Activated naive CD8-positive, alpha-beta T cell treated with anti-CD3 and anti-CD28 coated beads for 36 hours (primary cell): Measurements from ENCODE around the gene WWOX. TPM values are rescaled to one million over a fixed set of nuclear protein-coding genes. Genes with fewer than 3 reads are reported as not detected.

ENCODE experiments used
- DNase-seq: peaks from one replicate; pipeline ENCODE4 v3.0.0; 2021
- H3K27ac Mint-ChIP-seq: one replicate; pipeline ENCODE4 v1.8.0; 2022; ENCODE audit warnings: mild to moderate bottlenecking, moderate library complexity, mixed read lengths
- H3K27me3 Mint-ChIP-seq: one replicate; pipeline ENCODE4 v1.8.0; 2022; ENCODE audit warnings: mild to moderate bottlenecking, mixed read lengths
- H3K36me3 Mint-ChIP-seq: one replicate; pipeline ENCODE4 v1.8.0; 2021; ENCODE audit warnings: mild to moderate bottlenecking, mixed read lengths
- H3K4me1 Mint-ChIP-seq: one replicate; pipeline ENCODE4 v1.8.0; 2021; ENCODE audit warnings: mixed read lengths
- H3K4me3 Mint-ChIP-seq: one replicate; pipeline ENCODE4 v1.8.0; 2022; ENCODE audit warnings: mild to moderate bottlenecking, moderate library complexity, mixed read lengths
- H3K9me3 Mint-ChIP-seq: one replicate; pipeline ENCODE4 v1.8.0; 2022; ENCODE audit warnings: mixed read lengths
- total RNA-seq, 2 experiments: library from RNA; stranded (reverse); gene quantifications; one replicate each; pipeline ENCODE4 v1.2.3, GENCODE V29; 2021

Gene WWOX
- total RNA-seq, 2 experiments from 2014 or later = 20.0 to 23.9 TPM

DNA sequence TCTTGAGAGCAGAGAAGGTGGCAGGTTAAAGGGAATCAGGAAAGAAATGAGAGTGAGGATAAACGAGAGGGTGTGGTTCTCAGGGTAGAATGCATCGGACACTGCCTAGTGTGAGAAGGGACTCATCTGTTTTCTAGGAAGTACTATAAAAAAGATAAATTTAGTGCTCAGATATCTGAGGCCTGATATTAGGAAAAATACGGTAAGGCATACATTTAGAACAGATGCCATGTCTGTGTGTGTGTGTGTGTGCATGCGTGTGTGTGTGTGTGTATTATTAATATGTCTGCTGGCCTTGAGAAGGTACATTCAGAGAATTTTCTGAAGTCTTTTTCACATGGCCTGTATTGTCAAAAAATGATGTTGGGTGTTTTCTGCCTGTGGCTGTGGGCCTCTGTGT is 1086.3 kb downstream of the WWOX start:
- Mint-ChIP-seq H3K36me3 (peaks cover 3% of the 10 kb centered on the region), H3K27me3 (peaks cover 8% of the 10 kb centered on the region), H3K4me1 (peaks cover 15% of the 10 kb centered on the region), H3K4me3 (no peak overlapping the region), H3K27ac (no peak overlapping the region), H3K9me3 (peaks cover 4% of the 10 kb centered on the region)
- no peak for DNase-seq

DNA sequence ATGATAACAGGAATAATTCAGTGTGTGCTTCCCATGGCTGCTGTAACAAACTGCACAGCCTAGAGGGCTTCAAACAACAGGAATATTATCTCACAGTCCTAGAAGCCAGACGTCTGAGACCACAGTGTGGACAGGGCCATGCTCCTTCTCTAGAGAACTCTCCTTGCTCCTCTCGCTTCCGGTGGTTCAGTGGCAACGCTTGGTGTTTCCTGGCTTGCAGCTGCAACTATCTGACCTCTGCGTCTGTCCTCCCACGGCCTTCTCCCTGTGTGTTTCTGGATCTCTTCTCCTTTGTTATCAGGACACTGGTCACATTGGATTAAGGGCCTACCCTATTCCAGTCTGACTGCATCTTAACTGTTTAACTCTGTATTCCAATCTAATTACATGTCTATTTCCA is 1086.7 kb downstream of the WWOX start:
- Mint-ChIP-seq H3K36me3 (peaks cover 3% of the 10 kb centered on the region), H3K27ac (no peak overlapping the region), H3K27me3 (peaks cover 8% of the 10 kb centered on the region), H3K4me3 (no peak overlapping the region), H3K9me3 (peaks cover 4% of the 10 kb centered on the region), H3K4me1 (peaks cover 15% of the 10 kb centered on the region)
- DNase-seq = no peak

DNA sequence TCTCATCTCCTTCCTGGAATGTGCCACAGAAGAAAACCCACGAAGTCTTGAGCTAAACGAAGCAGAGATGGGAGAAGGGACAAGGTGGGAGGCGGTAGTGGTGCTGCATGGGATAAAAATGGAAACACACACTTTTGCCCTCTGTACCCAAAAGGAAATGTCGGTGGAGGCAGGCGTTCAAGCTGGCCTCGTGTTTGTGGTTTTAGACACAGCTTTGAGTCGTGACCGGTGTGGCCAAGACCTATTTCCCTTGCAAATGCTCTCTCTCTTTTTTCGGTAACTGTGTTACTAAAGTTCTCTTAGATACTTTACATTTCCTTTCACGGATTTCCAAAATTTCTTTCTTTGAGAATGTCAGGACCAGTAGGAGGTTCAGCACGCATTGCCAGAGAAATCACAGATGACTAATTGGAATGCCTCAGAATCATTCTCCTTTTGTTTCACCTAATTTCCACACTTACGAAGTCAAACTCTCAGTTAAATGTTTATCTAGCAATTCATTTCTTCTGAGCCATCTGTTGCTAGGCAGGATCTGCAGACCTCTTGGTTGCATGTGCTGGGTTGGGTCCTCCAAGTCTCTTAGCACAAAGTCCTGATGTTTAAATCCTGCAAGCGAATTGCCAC is 1088.8 kb downstream of the WWOX start:
- Mint-ChIP-seq H3K4me1 (peaks cover 11% of the 10 kb centered on the region), H3K27ac (no peak overlapping the region), H3K27me3 (peaks cover 8% of the 10 kb centered on the region), H3K4me3 (no peak overlapping the region), H3K9me3 (peaks cover 4% of the 10 kb centered on the region), H3K36me3 (peaks cover 3% of the 10 kb centered on the region)
- DNase-seq = no peak

DNA sequence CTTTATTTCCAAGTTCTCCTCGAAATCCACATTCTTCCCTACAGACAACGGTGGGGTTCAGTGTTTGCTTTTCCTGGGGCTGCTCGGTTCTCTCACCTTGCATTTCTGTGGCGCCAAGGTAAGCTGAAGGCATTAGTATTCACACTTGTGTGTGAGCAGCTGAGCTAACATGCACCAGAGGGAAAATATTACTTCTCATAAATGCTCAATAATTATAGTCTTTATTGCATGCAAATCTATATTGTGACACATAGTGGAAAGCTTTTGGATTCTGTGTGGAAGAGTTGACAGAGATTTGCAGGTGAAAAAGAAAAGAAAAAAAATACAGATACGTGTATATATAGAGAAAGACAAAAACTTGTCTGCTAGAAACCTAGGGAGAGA is 1089.3 kb downstream of the WWOX start:
- no peak for DNase-seq
- Mint-ChIP-seq H3K36me3 (peaks cover 3% of the 10 kb centered on the region), H3K4me3 (no peak overlapping the region), H3K27ac (no peak overlapping the region), H3K9me3 (peaks cover 4% of the 10 kb centered on the region), H3K4me1 (peaks cover 11% of the 10 kb centered on the region), H3K27me3 (peaks cover 7% of the 10 kb centered on the region)

DNA sequence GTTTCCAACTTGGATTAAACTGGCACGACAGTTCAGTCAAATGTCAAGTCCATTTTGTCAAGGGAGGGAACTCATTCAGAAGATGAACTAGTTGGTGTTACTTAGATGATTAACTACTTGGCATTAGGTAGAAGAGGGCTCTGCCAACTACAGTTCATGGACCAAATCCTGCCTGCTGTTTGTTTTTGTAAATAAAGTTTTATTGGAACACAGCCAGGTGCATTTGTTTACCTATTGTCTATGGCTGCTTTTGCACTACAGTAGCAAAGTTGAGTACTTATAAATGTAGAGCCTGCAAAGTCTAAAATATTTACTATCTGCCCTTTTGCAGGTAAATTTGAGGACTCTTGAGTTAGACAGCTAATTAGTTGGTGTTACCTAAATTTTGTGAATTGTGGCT is 1091.1 kb downstream of the WWOX start:
- peaks cover 3% of the 10 kb centered on the region for H3K36me3 Mint-ChIP-seq
- H3K4me1 Mint-ChIP-seq = peaks cover under 1% of the 10 kb centered on the region
- DNase-seq = no peak
- H3K27ac Mint-ChIP-seq = no peak overlapping the region
- H3K4me3 Mint-ChIP-seq = no peak overlapping the region
- peaks cover 4% of the 10 kb centered on the region for H3K27me3 Mint-ChIP-seq
- H3K9me3 Mint-ChIP-seq = peaks cover 4% of the 10 kb centered on the region

DNA sequence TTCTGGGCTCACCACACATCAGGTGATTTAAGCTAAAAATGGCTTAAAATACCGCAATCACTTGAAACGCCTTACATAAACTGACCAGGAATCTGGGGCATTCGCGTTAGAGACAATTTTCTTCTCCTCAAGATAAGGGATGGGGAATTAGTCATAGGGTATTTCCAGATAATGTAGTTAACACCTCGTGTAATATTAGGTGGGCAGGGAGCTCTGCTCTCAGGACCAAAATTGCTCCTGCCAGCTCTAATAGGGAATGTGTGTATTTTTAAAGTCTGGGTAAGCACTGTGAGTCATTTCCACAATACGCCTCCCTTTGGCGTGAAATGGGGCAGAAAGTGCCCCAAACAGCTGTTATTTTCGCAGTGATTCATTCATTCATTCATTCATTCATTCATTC is 1092.5 kb downstream of the WWOX start:
- Mint-ChIP-seq H3K27ac (no peak overlapping the region), H3K4me1 (no peaks in the 10 kb centered on the region), H3K36me3 (peaks cover 3% of the 10 kb centered on the region), H3K27me3 (peaks cover 4% of the 10 kb centered on the region), H3K9me3 (peaks cover 4% of the 10 kb centered on the region), H3K4me3 (no peak overlapping the region)
- DNase-seq = no peak

DNA sequence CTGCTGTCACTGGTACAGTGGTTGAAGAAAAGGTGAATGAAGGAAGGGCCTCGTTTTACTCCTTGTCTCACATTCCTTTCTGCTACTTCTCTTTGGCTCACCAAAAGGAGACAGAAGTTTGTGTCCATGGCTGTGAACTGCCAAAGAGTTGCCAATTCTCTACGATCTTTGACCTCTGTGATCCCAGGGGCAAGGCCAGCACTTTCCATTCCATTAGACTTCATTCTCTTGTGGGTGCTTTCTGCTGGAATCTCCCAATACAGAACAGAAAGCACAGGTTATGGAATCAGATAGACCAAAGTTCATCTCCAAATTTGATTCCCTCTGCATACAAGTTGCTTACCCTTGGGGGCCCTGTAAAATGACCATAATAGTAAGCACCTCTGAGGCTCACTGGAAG is 1093.5 kb downstream of the WWOX start:
- Mint-ChIP-seq H3K4me1 (no peaks in the 10 kb centered on the region), H3K4me3 (no peak overlapping the region), H3K9me3 (peaks cover 2% of the 10 kb centered on the region), H3K27ac (no peak overlapping the region), H3K36me3 (peaks cover 2% of the 10 kb centered on the region), H3K27me3 (peaks cover 2% of the 10 kb centered on the region)
- no peak for DNase-seq

DNA sequence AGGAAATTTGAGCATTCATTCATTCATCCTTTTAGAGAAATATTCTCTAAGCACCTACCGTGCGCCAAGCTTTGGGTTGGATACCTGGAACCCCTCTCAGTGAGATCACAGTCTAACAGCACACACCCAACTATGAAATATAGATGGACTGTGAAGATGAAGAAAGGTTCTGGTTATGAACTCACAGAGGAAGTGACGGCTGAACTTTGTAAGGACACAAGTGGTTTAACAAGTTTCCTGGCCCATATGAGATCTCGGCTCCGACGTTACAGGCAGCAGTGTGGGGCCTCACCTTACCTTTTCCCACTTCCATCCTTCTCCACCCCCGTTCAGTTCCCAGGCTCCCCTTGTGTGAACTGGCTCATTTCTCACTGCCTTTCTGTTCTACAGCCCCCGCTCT is 1094.8 kb downstream of the WWOX start:
- Mint-ChIP-seq H3K4me1 (no peaks in the 10 kb centered on the region), H3K4me3 (no peak overlapping the region), H3K27me3 (no peaks in the 10 kb centered on the region), H3K9me3 (no peaks in the 10 kb centered on the region), H3K27ac (no peak overlapping the region), H3K36me3 (no peaks in the 10 kb centered on the region)
- no peak for DNase-seq

DNA sequence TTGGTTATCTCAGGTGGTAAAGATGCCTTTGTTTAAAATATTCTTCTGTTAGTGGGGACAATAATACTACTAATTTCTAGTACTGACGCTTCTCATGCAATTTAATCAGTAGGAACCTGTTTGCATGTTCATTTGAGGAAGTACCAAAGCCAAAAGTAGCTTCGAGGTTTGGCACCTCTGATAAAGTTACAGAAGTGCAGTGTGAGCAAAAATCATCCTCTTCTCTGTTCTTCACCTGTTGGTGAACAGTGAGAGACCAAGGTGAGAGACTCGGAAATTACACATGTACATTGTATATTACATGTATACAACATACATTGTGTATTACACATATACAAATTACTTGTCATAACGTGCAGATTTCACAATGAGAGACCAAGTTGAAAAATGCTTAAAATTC is 1096.5 kb downstream of the WWOX start:
- H3K4me1 Mint-ChIP-seq = no peaks in the 10 kb centered on the region
- H3K36me3 Mint-ChIP-seq = no peaks in the 10 kb centered on the region
- H3K9me3 Mint-ChIP-seq = no peaks in the 10 kb centered on the region
- no peaks in the 10 kb centered on the region for H3K27me3 Mint-ChIP-seq
- no peak for DNase-seq
- H3K27ac Mint-ChIP-seq = no peak overlapping the region
- H3K4me3 Mint-ChIP-seq = no peak overlapping the region

DNA sequence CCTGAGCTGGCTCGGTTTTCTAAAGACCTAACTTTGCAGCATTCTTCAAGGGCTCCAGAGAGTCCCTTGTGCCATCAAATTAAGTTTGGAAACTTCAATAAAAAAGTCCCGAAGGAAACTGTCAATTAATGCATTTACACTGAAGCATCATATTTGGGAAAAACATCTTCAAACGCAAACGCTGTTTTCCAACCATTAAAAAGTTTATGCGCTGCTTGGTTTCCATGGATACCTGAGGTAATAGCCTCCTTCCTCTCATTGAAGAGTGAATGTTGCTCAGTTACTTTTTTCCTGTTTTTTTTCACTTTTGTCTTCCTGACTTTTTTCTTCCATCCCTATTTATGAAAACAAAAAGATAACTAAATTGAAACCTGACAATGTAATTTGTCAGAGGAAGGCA is 1102.0 kb downstream of the WWOX start:
- H3K4me3 Mint-ChIP-seq = no peak overlapping the region

DNA sequence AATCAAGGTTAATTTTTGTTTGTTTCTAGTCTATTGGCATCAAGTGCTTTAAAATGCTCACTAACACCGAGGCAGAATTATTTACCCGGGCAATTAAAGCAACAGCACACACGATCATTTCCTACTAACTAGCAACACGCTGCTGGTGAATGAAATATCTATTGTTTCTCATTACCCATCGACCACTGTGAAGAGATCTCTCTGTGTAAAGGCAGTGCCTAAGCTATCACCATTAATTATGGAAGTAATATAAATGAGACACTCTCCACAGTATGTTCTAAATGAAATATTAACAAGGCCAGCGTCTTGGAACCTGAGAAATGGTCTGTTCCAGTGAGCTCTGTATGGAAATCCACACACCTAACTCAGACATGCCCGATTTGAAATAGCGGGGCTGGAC is 1103.5 kb downstream of the WWOX start:
- H3K27me3 Mint-ChIP-seq = no peaks in the 10 kb centered on the region
- H3K9me3 Mint-ChIP-seq = no peaks in the 10 kb centered on the region
- no peak for DNase-seq
- H3K36me3 Mint-ChIP-seq = no peaks in the 10 kb centered on the region
- no peak overlapping the region for H3K27ac Mint-ChIP-seq
- no peak overlapping the region for H3K4me3 Mint-ChIP-seq
- no peaks in the 10 kb centered on the region for H3K4me1 Mint-ChIP-seq

More for the DNA sequence above, 1102.0 kb downstream of the WWOX start:
- no peak overlapping the region for H3K27ac Mint-ChIP-seq
- H3K27me3 Mint-ChIP-seq = no peaks in the 10 kb centered on the region
- H3K4me1 Mint-ChIP-seq = no peaks in the 10 kb centered on the region
- DNase-seq = no peak
- H3K36me3 Mint-ChIP-seq = no peaks in the 10 kb centered on the region
- no peaks in the 10 kb centered on the region for H3K9me3 Mint-ChIP-seq

DNA sequence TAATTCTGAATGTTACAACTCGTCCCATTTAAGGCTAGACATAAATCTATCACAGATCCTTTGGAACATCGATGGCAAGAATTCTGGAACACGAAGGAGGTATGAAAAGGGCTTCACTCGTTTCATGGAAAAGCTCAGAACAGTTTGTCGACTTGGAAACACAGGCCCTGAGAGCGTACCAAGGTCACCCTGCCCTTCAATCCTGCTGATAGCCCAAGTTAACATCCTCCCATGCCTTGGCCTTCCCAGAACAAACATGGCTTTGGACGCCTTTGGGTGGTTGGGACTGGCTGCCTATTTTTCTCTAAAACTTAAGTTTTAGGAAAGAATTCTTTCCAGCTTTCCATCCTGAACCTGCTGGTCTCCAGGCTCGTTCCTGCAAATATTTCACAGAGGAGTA is 1105.0 kb downstream of the WWOX start:
- no peak for DNase-seq
- Mint-ChIP-seq H3K27me3 (no peaks in the 10 kb centered on the region), H3K27ac (no peak overlapping the region), H3K4me1 (no peaks in the 10 kb centered on the region), H3K36me3 (no peaks in the 10 kb centered on the region), H3K4me3 (no peak overlapping the region), H3K9me3 (no peaks in the 10 kb centered on the region)

DNA sequence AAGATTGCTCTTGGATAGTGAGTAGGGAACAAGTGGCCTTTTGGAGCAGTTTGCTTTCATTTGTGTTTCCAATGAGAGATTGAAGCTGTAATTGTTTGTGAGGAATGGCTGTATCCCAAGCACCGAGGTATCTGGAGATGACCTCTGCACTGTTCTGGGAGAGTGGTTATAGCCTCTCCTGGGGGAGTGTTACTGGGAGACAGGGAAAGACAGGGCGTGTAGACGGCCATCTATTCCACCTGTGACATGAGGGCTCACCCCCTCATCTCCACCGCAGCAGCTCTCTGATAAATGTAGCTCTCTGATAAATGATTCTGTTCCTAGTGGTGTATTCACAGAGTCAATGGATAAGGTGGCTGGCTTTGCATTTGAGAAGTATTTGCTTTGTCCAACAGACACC is 1107.4 kb downstream of the WWOX start:
- no peak overlapping the region for H3K4me3 Mint-ChIP-seq
- no peak for DNase-seq
- H3K27me3 Mint-ChIP-seq = no peaks in the 10 kb centered on the region
- no peaks in the 10 kb centered on the region for H3K36me3 Mint-ChIP-seq
- no peaks in the 10 kb centered on the region for H3K9me3 Mint-ChIP-seq
- H3K27ac Mint-ChIP-seq = no peak overlapping the region
- peaks cover 6% of the 10 kb centered on the region for H3K4me1 Mint-ChIP-seq

DNA sequence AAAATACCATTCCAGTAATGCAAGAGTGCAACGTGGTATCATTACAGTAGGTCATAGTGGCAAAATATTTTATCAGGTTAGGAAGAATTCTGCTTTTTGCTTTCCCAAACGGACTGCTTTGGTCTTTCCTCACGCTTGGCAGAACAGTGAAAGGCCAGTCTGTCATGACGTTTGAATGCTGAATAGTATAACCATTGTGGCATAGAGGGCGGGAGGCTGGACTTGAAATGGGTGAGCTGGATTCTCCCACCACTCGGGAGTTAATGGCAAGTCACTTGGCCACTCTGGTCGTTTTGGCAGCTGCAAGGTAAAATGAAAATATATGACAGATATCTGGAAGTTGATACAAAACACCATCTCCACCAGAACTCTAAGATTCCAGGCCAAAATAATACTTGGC is 1109.9 kb downstream of the WWOX start:
- Mint-ChIP-seq H3K27me3 (no peaks in the 10 kb centered on the region), H3K36me3 (peaks cover 6% of the 10 kb centered on the region), H3K9me3 (peaks cover 5% of the 10 kb centered on the region), H3K4me3 (no peak overlapping the region), H3K4me1 (peaks cover 6% of the 10 kb centered on the region), H3K27ac (no peak overlapping the region)
- no peak for DNase-seq

DNA sequence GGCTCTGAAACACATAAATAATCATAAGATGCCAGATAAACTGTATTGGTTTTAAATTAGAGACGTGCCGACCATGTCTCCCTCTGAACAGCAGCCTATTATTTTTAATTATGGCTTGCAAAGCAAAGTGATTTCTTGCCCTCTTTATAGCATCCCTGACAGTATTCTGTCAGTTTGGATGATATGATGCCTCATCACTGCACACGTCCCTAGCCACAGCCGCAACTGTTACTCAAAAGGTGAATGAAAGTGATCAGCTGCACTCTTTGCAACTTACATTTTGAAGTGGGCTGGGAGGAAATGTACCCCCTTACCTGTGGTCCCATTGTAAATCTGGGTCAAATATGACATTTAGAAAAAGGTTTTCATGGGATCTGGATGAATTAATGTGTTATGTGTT is 1111.2 kb downstream of the WWOX start:
- DNase-seq = no peak

DNA sequence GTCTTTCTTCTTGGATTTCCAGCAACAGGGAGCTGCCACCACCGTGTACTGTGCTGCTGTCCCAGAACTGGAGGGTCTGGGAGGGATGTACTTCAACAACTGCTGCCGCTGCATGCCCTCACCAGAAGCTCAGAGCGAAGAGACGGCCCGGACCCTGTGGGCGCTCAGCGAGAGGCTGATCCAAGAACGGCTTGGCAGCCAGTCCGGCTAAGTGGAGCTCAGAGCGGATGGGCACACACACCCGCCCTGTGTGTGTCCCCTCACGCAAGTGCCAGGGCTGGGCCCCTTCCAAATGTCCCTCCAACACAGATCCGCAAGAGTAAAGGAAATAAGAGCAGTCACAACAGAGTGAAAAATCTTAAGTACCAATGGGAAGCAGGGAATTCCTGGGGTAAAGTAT is 1112.1 kb downstream of the WWOX start:
- Mint-ChIP-seq H3K9me3 (peaks cover 5% of the 10 kb centered on the region), H3K4me3 (no peak overlapping the region), H3K27me3 (no peaks in the 10 kb centered on the region), H3K36me3 (peaks cover 6% of the 10 kb centered on the region), H3K4me1 (peaks cover 6% of the 10 kb centered on the region), H3K27ac (no peak overlapping the region)
- no peak for DNase-seq

More for the DNA sequence above, 1111.2 kb downstream of the WWOX start:
- H3K4me1 Mint-ChIP-seq = peaks cover 6% of the 10 kb centered on the region
- H3K27me3 Mint-ChIP-seq = no peaks in the 10 kb centered on the region
- H3K27ac Mint-ChIP-seq = no peak overlapping the region
- peaks cover 5% of the 10 kb centered on the region for H3K9me3 Mint-ChIP-seq
- no peak overlapping the region for H3K4me3 Mint-ChIP-seq
- H3K36me3 Mint-ChIP-seq = peaks cover 6% of the 10 kb centered on the region
